Measurements from ENCODE around the gene TLL1. TPM values are rescaled to one million over a fixed set of nuclear protein-coding genes. Genes with fewer than 3 reads are reported as not detected.

TLL1 gene
- total RNA-seq, 2 donors from 2014 or later = 3.4 to 3.6 TPM

DNA sequence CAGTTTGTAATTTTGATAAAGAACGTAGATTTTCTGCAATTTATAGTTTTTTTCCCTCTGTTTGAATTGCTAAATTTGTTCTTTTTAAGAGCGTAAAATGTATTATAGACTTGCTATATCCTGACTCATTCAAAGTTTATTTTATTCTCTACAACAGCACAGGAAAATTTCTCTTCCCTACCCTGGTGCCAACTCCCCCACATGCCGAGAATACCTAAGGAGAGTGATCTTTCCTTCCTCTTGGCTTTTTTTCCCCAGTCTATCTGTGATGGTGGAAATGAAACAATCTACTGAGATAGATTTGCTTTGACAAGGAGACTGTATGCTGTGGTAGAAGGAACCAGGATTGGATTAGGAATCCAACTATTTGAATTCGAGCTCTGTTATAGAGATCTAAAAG is 271.6 kb downstream of the TLL1 start:
- TF ChIP-seq, protein P1, sequence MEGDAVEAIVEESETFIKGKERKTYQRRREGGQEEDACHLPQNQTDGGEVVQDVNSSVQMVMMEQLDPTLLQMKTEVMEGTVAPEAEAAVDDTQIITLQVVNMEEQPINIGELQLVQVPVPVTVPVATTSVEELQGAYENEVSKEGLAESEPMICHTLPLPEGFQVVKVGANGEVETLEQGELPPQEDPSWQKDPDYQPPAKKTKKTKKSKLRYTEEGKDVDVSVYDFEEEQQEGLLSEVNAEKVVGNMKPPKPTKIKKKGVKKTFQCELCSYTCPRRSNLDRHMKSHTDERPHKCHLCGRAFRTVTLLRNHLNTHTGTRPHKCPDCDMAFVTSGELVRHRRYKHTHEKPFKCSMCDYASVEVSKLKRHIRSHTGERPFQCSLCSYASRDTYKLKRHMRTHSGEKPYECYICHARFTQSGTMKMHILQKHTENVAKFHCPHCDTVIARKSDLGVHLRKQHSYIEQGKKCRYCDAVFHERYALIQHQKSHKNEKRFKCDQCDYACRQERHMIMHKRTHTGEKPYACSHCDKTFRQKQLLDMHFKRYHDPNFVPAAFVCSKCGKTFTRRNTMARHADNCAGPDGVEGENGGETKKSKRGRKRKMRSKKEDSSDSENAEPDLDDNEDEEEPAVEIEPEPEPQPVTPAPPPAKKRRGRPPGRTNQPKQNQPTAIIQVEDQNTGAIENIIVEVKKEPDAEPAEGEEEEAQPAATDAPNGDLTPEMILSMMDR (IDR thresholded peaks at IDR 0.05) = no peak
- TF ChIP-seq POLR2A (IDR thresholded peaks at IDR 0.05) = no peak
- no peak overlapping the region for H3K4me3 ChIP-seq
- WGBS, 2 donors = 57 to 63% methylated on average over 4 of the region's 4 CpGs
- ATAC-seq = no peak
- H3K27me3 ChIP-seq = no peaks in the 10 kb centered on the region
- no peaks in the 10 kb centered on the region for H3K4me1 ChIP-seq
- intact Hi-C loops (cut with DNase I) = no loop called here
- H3K27ac ChIP-seq = no peak overlapping the region
- H3K36me3 ChIP-seq (replicated peaks in 1 of 2; ENCODE audit: insufficient read depth in 1 of 2, low read depth in 2 of 2) = no peaks in the 10 kb centered on the region
- H3K9me3 ChIP-seq = no peaks in the 10 kb centered on the region
- no peak for DNase-seq

- Histone ChIP-seq H3K27me3 (no peaks in the 10 kb centered on the region), H3K27ac (no peak overlapping the region), H3K36me3 (replicated peaks in 1 of 2; ENCODE audit: insufficient read depth in 1 of 2, low read depth in 2 of 2) (no peaks in the 10 kb centered on the region), H3K4me3 (no peak overlapping the region), H3K9me3 (no peaks in the 10 kb centered on the region), H3K4me1 (no peaks in the 10 kb centered on the region)
- DNase-seq (no peak), ATAC-seq (no peak)
- 66 to 69% methylated on average over 6 of the region's 6 CpGs for WGBS, 2 donors
- TF ChIP-seq, protein P1 (IDR thresholded peaks at IDR 0.05) = no peak
- no peak for TF ChIP-seq POLR2A (IDR thresholded peaks at IDR 0.05)
- intact Hi-C loops (cut with DNase I) = no loop called here
Observed at GRCh38 chr4:166146806-166147540, 273.9 kb downstream of the TLL1 start.

Small RNA genes lying within 50 kb of the gene (small RNA-seq; reads per million reads assigned to genes)
- not detected for gene RNA5SP170

Measured in body of pancreas (tissue), 4 donors.